Transverse colon (tissue), 4 donors: ENCODE data around the gene SPSB3. TPM values are rescaled to one million over a fixed set of nuclear protein-coding genes. Genes with fewer than 3 reads are reported as not detected.

Source experiments
- DNase-seq: peaks from one replicate; pipeline ENCODE4 v3.0.0-alpha.2; 2019
- H3K27ac ChIP-seq, 4 donors: fragments of 200-600 bp; sonication (generic); 2 replicates each; pipeline ENCODE4 v1.5.1; 2016 to 2018; ENCODE audit warnings: inconsistent platforms in 4 of 4
- H3K27me3 ChIP-seq: fragments of 200-600 bp; sonication (generic); 2 replicates; pipeline ENCODE4 v1.5.1; 2017; ENCODE audit warnings: inconsistent platforms
- H3K36me3 ChIP-seq, 4 donors: fragments of 200-600 bp; sonication (generic); 2 replicates each; pipeline ENCODE4 v1.5.1; 2017 to 2019; ENCODE audit warnings: inconsistent platforms in 4 of 4
- H3K4me1 ChIP-seq, 4 donors: fragments of 200-600 bp; sonication (generic); 2 replicates each; pipeline ENCODE4 v1.5.1; 2017 to 2020; ENCODE audit warnings: inconsistent platforms in 4 of 4
- H3K4me3 ChIP-seq, 4 donors: fragments of 200-600 bp; sonication (generic); 1 replicate in 1 of 4; 2 replicates in 3 of 4; pipeline versions ENCODE4 v1.5.1 to v1.6.1; 2017 to 2019; ENCODE audit warnings: inconsistent platforms in 4 of 4
- H3K9me3 ChIP-seq, 2 donors: fragments of 200-600 bp; sonication (generic); 2 replicates each; pipeline ENCODE4 v1.5.1; 2017 to 2019; ENCODE audit warnings: inconsistent platforms in 2 of 2
- EP300 ChIP-seq: sonication (generic); formaldehyde crosslinking; IDR thresholded peaks from one replicate; pipeline ENCODE4 v1.6.1; 2017; ENCODE audit warnings: antibody characterized with exemption, low read depth
- POLR2A ChIP-seq: fragments of 450-650 bp; IDR thresholded peaks from one replicate; pipeline ENCODE4 v1.6.1; 2016; ENCODE audit warnings: antibody characterized with exemption, mild to moderate bottlenecking, moderate library complexity
- POLR2AphosphoS5 ChIP-seq, 3 donors: sonication (generic); formaldehyde crosslinking; IDR thresholded peaks; one replicate each; pipeline ENCODE4 v1.6.1; 2016; ENCODE audit warnings: antibody characterized with exemption in 3 of 3
- WGBS, 2 donors: methylation state at CpG; one replicate each; pipeline ENCODE4 v1.1.5; 2018; ENCODE audit warnings: low coverage in 1 of 2; 5-methylcytosine and 5-hydroxymethylcytosine counted together
- in situ Hi-C, 4 donors: fragments of 200-750 bp; cut with MboI; loops; one replicate each; pipeline versions ENCODE4 v1.15.0 to v1.15.1; 2017; ENCODE audit warnings: low sequenced_read_pairs in 3 of 4, low pct_ligation_motif_present in 1 of 4, low pct_unique_long_range_greater_than_20kb in 1 of 4
- intact Hi-C: fragments of 100-400 bp; cut with DNase I; formaldehyde crosslinking; loops from one replicate; pipeline ENCODE4 v1.15.1; 2023; ENCODE audit warnings: low total_unique reads
- total RNA-seq, 4 donors: library from RNA; depleted of rRNA; stranded (reverse); fragments of >200 nt; gene quantifications; one replicate each; pipeline ENCODE4 v1.1.0, GENCODE V29; 2016
- TF ChIP-seq, protein P1 (sequence below), 5 experiments: fragments of 200-600 bp in 3 of 5; fragments of 450-650 bp in 2 of 5; sonication (generic) in 3 of 5; IDR thresholded peaks; 1 replicate in 2 of 5; 2 replicates in 3 of 5; pipeline ENCODE4 v1.5.1; 2016 to 2017; ENCODE audit warnings: antibody characterized with exemption in 5 of 5, inconsistent platforms in 3 of 5, mild to moderate bottlenecking in 2 of 5, moderate library complexity in 1 of 5

Gene SPSB3
- total RNA-seq, 4 donors from 2014 or later, result 101 to 289 (median 125) TPM

DNA sequence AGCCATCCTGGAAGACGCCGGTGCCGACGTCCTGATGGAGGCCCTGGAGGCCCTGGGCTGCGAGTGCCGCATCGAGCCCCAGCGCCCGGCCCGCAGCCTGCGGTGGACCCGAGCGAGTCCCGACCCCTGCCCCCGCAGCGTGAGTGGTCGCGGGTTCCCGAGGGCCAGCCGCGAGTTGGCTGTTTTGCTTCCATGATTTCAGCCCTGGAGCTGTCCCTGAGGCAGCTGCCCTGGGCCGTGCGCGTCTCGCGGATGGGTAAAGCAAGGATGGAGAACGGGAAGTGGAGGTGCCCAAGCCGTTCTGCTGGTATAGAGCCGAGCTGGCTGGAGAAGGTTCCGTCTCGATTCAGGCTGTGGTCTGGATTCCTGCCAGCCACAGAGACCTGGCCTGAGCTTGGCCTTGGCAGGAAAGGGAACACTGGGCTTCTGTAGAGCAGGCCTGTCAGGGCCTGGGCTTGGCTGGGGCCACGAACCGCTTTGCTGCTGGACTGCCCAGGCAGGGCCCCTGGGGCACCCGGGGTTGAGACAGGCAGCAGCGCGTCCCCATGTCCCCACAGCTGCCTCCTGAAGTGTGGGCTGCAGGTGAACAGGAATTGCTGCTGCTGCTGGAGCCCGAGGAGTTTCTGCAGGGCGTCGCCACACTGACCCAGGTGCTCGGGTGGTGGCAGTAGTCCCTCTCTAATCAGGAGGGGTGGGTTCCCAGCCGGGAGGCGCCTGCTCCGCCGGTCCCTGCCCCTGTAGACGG, 8.5 kb downstream of the SPSB3 start:
- peak; percentile 50 for DNase-seq
- Histone ChIP-seq H3K27me3 (no peaks in the 10 kb centered on the region), H3K27ac (peak overlapping the region; percentile 95 to 97 (median 96)), H3K4me3 (peak overlapping the region; percentile 70 to 94 (median 86)), H3K9me3 (no peaks in the 10 kb centered on the region), H3K4me1 (peaks cover 16 to 42% (median 32%) of the 10 kb centered on the region in 4 donors), H3K36me3 (peaks cover 0 to 10% (median 5%) of the 10 kb centered on the region in 4 donors)
- TF ChIP-seq POLR2AphosphoS5 (IDR thresholded peaks at IDR 0.05) (no peak), EP300 (no peak)
- intact Hi-C loops (no loop called here), in situ Hi-C loops (no loop called here)
- WGBS, 2 donors, result 10% methylated on average over 27 of the region's 45 CpGs; no CpG with 5 or more reads in 1 of the 2 donors

DNA sequence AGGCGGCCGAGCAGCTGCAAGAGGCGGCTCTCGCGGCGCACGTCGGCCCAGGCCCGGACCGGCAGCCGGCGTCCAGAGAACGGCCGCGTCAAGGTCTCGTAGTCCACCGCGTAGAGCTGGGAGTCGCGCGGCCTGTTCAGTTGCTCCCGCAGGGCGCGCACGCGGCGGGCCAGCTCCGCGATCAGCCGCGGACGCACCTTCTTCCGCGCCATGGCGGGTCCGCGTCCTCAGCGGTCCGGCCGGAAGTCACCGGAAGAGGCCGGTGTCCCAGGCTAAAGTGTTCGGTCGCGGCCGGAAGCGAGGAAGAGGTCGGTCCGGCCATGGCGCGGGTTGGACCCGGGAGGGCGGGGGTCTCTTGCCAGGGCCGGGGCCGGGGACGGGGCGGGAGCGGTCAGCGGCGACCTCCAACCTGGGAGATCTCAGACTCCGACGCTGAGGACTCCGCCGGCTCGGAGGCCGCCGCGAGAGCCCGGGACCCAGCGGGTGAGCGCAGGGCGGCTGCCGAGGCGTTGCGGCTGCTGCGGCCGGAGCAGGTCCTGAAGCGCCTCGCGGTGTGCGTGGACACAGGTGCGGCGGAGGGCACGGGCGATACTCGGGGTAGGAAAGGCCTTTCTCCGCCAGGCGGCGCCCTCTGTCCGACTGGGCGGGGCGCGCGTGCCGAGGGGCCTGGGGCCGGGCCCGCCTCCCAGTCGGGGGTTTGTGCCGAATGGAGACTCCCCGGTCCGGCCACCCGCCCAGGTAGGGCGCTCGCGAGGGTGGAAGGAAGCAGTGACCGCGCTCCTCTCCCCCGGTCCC, 9.3 kb downstream of the SPSB3 start, which contains the start of gene MRPS34:
Gene MRPS34, minus strand, starts transcription at position 227 of the 795 bp plus-strand sequence. Its CDS starts 15 bp downstream, at position 212.
- peak; percentile 87 for DNase-seq
- 1% methylated on average over 90 of the region's 108 CpGs; no CpG with 5 or more reads in 1 of the 2 donors for WGBS, 2 donors
- H3K27ac ChIP-seq, result peak within 1 kb of the TSS; percentile 95 to 97 (median 96)
- no peaks in the 10 kb centered on the region for H3K9me3 ChIP-seq
- intact Hi-C loops, result no loop called here
- in situ Hi-C loops, result no loop called here
- TF ChIP-seq EP300, result no peak
- peak; percentile 78 to 92 (median 81) for TF ChIP-seq POLR2AphosphoS5 (IDR thresholded peaks at IDR 0.05)
- TF ChIP-seq, protein P1, sequence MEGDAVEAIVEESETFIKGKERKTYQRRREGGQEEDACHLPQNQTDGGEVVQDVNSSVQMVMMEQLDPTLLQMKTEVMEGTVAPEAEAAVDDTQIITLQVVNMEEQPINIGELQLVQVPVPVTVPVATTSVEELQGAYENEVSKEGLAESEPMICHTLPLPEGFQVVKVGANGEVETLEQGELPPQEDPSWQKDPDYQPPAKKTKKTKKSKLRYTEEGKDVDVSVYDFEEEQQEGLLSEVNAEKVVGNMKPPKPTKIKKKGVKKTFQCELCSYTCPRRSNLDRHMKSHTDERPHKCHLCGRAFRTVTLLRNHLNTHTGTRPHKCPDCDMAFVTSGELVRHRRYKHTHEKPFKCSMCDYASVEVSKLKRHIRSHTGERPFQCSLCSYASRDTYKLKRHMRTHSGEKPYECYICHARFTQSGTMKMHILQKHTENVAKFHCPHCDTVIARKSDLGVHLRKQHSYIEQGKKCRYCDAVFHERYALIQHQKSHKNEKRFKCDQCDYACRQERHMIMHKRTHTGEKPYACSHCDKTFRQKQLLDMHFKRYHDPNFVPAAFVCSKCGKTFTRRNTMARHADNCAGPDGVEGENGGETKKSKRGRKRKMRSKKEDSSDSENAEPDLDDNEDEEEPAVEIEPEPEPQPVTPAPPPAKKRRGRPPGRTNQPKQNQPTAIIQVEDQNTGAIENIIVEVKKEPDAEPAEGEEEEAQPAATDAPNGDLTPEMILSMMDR (IDR thresholded peaks at IDR 0.05), result peak; percentile 81 to 95 (median 84)
- peak; percentile 69 for TF ChIP-seq POLR2A
- peak within 1 kb of the TSS; percentile 70 to 94 (median 86) for H3K4me3 ChIP-seq
- no peaks in the 10 kb centered on the region for H3K27me3 ChIP-seq
- H3K4me1 ChIP-seq, result peaks cover 16 to 42% (median 32%) of the 10 kb centered on the region in 4 donors
- H3K36me3 ChIP-seq, result peaks cover 0 to 10% (median 5%) of the 10 kb centered on the region in 4 donors

DNA sequence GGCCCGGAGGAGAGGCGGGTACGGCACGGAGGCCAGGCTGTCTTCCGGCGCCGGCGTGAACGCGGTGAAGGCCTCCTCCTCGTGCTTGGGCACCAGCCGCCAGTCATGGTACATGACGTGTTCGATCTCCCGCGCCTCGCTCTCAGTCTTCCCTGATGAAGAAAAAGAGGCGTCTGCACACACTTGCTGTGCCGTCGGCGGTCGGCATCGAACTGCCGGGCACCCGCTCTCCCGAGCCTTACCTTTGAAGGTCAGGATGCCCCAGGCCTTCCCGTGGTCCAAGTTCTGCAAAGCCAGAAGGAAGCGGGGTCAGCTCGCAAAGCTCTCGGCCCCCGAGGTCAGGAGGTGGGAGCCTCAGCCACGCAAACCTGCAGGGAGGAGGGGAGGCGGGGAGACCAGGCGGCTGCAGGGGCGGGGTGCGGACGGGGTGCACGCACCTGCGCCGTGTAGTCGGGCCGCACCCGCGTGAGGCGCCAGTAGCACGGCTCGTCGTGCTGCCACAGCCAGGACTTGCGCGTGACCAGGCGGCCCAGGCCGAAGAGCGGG, 9.9 kb downstream of the SPSB3 start, which contains the start of gene EME2:
Gene EME2, plus strand, starts transcription at position 449 of the 546 bp plus-strand sequence. CDS start 418 bp downstream, outside the sequence.
- TF ChIP-seq POLR2AphosphoS5 (IDR thresholded peaks at IDR 0.05), result no peak
- TF ChIP-seq POLR2A, result no peak
- TF ChIP-seq EP300, result no peak
- TF ChIP-seq, protein P1 (IDR thresholded peaks at IDR 0.05), result no peak
- Histone ChIP-seq H3K4me1 (peaks cover 16 to 42% (median 32%) of the 10 kb centered on the region in 4 donors), H3K36me3 (peaks cover 0 to 6% (median 2%) of the 10 kb centered on the region in 4 donors), H3K27me3 (no peaks in the 10 kb centered on the region), H3K4me3 (peak within 1 kb of the TSS; percentile 70 to 94 (median 86)), H3K9me3 (no peaks in the 10 kb centered on the region), H3K27ac (peak within 1 kb of the TSS; percentile 95 to 97 (median 96))
- peak; percentile 58 for DNase-seq
- intact Hi-C loops, result no loop called here
- in situ Hi-C loops, result no loop called here
- 1% methylated on average over 13 of the region's 53 CpGs; no CpG with 5 or more reads in 1 of the 2 donors for WGBS, 2 donors

DNA sequence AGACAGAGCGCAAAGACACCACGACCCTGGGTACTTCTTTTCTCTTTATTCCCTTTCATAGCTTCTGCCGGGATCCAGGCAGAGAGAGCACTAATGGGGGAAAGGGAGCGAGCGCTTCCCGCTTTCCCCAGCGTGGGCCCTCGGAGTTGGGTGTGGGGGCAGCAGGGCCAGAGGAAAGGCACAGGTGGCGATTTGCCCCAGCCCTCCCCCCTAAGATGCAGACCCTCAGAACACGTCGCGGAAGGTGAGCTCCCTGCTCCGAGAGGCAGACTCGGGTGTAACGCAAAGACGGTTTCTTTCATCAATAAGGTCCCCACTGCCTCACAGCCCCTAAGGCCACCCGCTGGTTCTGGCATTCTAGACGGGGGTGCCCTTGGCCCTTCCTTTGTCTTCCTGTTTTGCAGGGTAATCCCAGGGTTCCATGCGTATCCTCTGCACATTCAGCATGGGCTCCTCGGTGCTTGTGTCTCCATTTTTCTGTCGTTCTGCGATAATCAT, 10.5 kb downstream of the SPSB3 start:
- in situ Hi-C loops, result no loop called here
- peaks cover 0 to 1% (median under 1%) of the 10 kb centered on the region in 4 donors for H3K36me3 ChIP-seq

More for the DNA sequence above, 10.5 kb downstream of the SPSB3 start:
- Histone ChIP-seq H3K27me3 (no peaks in the 10 kb centered on the region), H3K4me1 (peaks cover 16 to 42% (median 32%) of the 10 kb centered on the region in 4 donors), H3K27ac (peak overlapping the region; percentile 95 to 97 (median 96)), H3K9me3 (no peaks in the 10 kb centered on the region), H3K4me3 (peak overlapping the region; percentile 70 to 94 (median 86))
- intact Hi-C loops, result no loop called here
- 5 to 6% methylated on average over 7 to 22 of the region's 22 CpGs for WGBS, 2 donors
- TF ChIP-seq, protein P1 (IDR thresholded peaks at IDR 0.05), result no peak
- TF ChIP-seq EP300, result no peak
- no peak for TF ChIP-seq POLR2A
- TF ChIP-seq POLR2AphosphoS5 (IDR thresholded peaks at IDR 0.05), result no peak
- peak; percentile 16 for DNase-seq
